Panc1 (cell line): ENCODE measurements around the gene PPP2R3A. TPM values are rescaled to one million over a fixed set of nuclear protein-coding genes. Genes with fewer than 3 reads are reported as not detected.

Experiments
- ATAC-seq: fragments of 200-7000 bp; cut with Tn5 transposase; 2 replicates; pipeline ENCODE4 v1.9.1; 2020; ENCODE audit warnings: mild to moderate bottlenecking, moderate library complexity
- BruUV-seq: library from RNA; stranded (reverse); fragments of 400-500 nt; replicated peaks from 2 replicates; lab custom pipeline; 2021; lab: Mats Ljungman, UMichigan
- CTCF ChIA-PET: fragments of 300-600 bp; sonication (Branson Sonifier 250); formaldehyde crosslinking; loops from one replicate; lab custom pipeline; 2022; ENCODE audit warnings: antibody characterized with exemption; lab: Charles Lee
- POLR2A ChIA-PET: fragments of 300-600 bp; sonication (Branson Sonifier 250); formaldehyde crosslinking; loops from one replicate; lab custom pipeline; 2022; ENCODE audit warnings: antibody characterized with exemption; lab: Charles Lee
- DNase-seq: peaks from one replicate; pipeline ENCODE4 v3.0.0-alpha.2; 2010; ENCODE audit warnings: low read depth, low spot score
- H3K27ac ChIP-seq: 2 replicates; pipeline ENCODE4 v1.5.1; 2011; ENCODE audit warnings: mild to moderate bottlenecking, low read length, inconsistent platforms
- H3K27me3 ChIP-seq: fragments of 200-500 bp; sonication (Bioruptor generic); 2 replicates; pipeline ENCODE4 v1.6.0; 2014; ENCODE audit warnings: low read length, inconsistent platforms; ENCODE audit not compliant: control insufficient read depth, insufficient read depth
- H3K36me3 ChIP-seq: fragments of 200-500 bp; sonication (Bioruptor generic); 2 replicates; pipeline ENCODE4 v1.5.1; 2014; ENCODE audit warnings: inconsistent platforms, mild to moderate bottlenecking, low read length, moderate library complexity; ENCODE audit not compliant: control insufficient read depth, insufficient read depth
- H3K4me1 ChIP-seq: 2 replicates; pipeline ENCODE4 v1.5.1; 2011; ENCODE audit warnings: inconsistent platforms, mild to moderate bottlenecking, low read length, moderate library complexity; ENCODE audit not compliant: control insufficient read depth, insufficient read depth
- H3K4me3 ChIP-seq, 2 experiments: 2 replicates each; pipeline ENCODE4 v1.5.1; 2011 to 2012; ENCODE audit warnings: low read depth in 2 of 2, low read length in 2 of 2, mild to moderate bottlenecking in 2 of 2, inconsistent platforms in 1 of 2, moderate library complexity in 1 of 2
- H3K9me3 ChIP-seq: fragments of 200-500 bp; sonication (Bioruptor generic); 2 replicates; pipeline ENCODE4 v1.5.1; 2014; ENCODE audit warnings: low read depth, mild to moderate bottlenecking, inconsistent platforms, low read length, moderate library complexity; ENCODE audit not compliant: control insufficient read depth, insufficient read depth
- POLR2AphosphoS5 ChIP-seq: IDR thresholded peaks from 2 replicates; pipeline ENCODE4 v1.6.1; 2012; ENCODE audit warnings: mild to moderate bottlenecking, low read depth, low read length, moderate library complexity
- SIN3A ChIP-seq: IDR thresholded peaks from 2 replicates; pipeline ENCODE4 v1.6.1; 2012; ENCODE audit warnings: low read depth, mild to moderate bottlenecking, low read length, moderate library complexity, borderline replicate concordance; ENCODE audit not compliant: insufficient read depth
- TCF7L2 ChIP-seq: IDR thresholded peaks from 2 replicates; pipeline ENCODE4 v1.6.1; 2011; ENCODE audit warnings: mild to moderate bottlenecking, low read depth, low read length, inconsistent platforms
- in situ Hi-C: cut with HindIII; loops from 2 replicates; pipeline ENCODE4 v1.10.0; 2016; ENCODE audit warnings: low sequenced_read_pairs, low pct_unique_long_range_greater_than_20kb
- intact Hi-C: fragments of 100-400 bp; cut with micrococcal nuclease; formaldehyde crosslinking; loops from one replicate; pipeline ENCODE4 v1.10.0; 2022; ENCODE audit not compliant: unreplicated experiment
- total RNA-seq: library from RNA; stranded (reverse); gene quantifications from one replicate; pipeline ENCODE4 v1.2.1, GENCODE V29; 2021; ENCODE audit not compliant: unreplicated experiment
- TF ChIP-seq, protein P1 (sequence below), 2 experiments: IDR thresholded peaks; 2 replicates each; pipeline ENCODE4 v1.6.1; 2011 to 2012; ENCODE audit warnings: low read depth in 2 of 2, control low read depth in 1 of 2, low read length in 1 of 2, mild to moderate bottlenecking in 1 of 2, moderate library complexity in 1 of 2; ENCODE audit not compliant: insufficient read depth in 1 of 2
- TF ChIP-seq, protein P2 (sequence below): fragments of 450-650 bp; IDR thresholded peaks from 2 replicates; pipeline ENCODE4 v1.5.1; 2017; ENCODE audit warnings: mild to moderate bottlenecking

PPP2R3A gene
- total RNA-seq, 1 experiment from 2014 or later, result 8.1 TPM

DNA sequence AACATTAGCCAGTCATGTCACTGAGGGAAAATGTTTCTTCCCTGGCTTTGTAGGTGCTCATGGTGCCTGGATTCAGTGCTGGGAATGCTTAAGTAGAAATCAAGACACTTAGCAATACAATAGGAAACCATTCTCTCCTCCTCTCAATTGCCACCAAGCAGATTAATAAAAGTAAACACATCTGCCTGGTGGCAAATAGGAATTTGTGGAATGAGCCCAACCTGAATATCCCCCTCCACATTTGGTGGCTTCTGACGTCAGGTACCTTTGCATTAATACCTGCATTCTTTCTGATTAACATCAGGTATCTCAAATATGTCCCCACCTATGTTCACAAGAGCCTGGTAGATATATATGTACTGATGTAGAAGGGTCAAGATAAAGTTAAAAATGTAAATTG lies 42.7 kb downstream of the PPP2R3A start:
- Histone ChIP-seq H3K27me3 (no peaks in the 10 kb centered on the region), H3K4me3 (no peak overlapping the region), H3K9me3 (no peaks in the 10 kb centered on the region), H3K27ac (no peak overlapping the region), H3K4me1 (no peaks in the 10 kb centered on the region), H3K36me3 (no peaks in the 10 kb centered on the region)
- intact Hi-C loops (no loop called here), in situ Hi-C loops (no loop called here)
- no TSS peak for BruUV-seq
- TF ChIP-seq, protein P1, sequence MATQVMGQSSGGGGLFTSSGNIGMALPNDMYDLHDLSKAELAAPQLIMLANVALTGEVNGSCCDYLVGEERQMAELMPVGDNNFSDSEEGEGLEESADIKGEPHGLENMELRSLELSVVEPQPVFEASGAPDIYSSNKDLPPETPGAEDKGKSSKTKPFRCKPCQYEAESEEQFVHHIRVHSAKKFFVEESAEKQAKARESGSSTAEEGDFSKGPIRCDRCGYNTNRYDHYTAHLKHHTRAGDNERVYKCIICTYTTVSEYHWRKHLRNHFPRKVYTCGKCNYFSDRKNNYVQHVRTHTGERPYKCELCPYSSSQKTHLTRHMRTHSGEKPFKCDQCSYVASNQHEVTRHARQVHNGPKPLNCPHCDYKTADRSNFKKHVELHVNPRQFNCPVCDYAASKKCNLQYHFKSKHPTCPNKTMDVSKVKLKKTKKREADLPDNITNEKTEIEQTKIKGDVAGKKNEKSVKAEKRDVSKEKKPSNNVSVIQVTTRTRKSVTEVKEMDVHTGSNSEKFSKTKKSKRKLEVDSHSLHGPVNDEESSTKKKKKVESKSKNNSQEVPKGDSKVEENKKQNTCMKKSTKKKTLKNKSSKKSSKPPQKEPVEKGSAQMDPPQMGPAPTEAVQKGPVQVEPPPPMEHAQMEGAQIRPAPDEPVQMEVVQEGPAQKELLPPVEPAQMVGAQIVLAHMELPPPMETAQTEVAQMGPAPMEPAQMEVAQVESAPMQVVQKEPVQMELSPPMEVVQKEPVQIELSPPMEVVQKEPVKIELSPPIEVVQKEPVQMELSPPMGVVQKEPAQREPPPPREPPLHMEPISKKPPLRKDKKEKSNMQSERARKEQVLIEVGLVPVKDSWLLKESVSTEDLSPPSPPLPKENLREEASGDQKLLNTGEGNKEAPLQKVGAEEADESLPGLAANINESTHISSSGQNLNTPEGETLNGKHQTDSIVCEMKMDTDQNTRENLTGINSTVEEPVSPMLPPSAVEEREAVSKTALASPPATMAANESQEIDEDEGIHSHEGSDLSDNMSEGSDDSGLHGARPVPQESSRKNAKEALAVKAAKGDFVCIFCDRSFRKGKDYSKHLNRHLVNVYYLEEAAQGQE (IDR thresholded peaks at IDR 0.05; ENCODE audit: insufficient read depth in 1 of 2, low read depth in 2 of 2, low read length in 1 of 2), result no peak
- TF ChIP-seq POLR2AphosphoS5 (no peak), TCF7L2 (no peak), SIN3A (no peak)
- TF ChIP-seq, protein P2, sequence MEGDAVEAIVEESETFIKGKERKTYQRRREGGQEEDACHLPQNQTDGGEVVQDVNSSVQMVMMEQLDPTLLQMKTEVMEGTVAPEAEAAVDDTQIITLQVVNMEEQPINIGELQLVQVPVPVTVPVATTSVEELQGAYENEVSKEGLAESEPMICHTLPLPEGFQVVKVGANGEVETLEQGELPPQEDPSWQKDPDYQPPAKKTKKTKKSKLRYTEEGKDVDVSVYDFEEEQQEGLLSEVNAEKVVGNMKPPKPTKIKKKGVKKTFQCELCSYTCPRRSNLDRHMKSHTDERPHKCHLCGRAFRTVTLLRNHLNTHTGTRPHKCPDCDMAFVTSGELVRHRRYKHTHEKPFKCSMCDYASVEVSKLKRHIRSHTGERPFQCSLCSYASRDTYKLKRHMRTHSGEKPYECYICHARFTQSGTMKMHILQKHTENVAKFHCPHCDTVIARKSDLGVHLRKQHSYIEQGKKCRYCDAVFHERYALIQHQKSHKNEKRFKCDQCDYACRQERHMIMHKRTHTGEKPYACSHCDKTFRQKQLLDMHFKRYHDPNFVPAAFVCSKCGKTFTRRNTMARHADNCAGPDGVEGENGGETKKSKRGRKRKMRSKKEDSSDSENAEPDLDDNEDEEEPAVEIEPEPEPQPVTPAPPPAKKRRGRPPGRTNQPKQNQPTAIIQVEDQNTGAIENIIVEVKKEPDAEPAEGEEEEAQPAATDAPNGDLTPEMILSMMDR, result no peak
- DNase-seq (no peak), ATAC-seq (no peak)
- POLR2A ChIA-PET, result no interaction called here
- CTCF ChIA-PET, result interaction anchor here (0.6 kb wide), 1 partner anchor 1480 kb away, joined by 3 read pairs; no protein-coding TSS in a partner anchor

DNA sequence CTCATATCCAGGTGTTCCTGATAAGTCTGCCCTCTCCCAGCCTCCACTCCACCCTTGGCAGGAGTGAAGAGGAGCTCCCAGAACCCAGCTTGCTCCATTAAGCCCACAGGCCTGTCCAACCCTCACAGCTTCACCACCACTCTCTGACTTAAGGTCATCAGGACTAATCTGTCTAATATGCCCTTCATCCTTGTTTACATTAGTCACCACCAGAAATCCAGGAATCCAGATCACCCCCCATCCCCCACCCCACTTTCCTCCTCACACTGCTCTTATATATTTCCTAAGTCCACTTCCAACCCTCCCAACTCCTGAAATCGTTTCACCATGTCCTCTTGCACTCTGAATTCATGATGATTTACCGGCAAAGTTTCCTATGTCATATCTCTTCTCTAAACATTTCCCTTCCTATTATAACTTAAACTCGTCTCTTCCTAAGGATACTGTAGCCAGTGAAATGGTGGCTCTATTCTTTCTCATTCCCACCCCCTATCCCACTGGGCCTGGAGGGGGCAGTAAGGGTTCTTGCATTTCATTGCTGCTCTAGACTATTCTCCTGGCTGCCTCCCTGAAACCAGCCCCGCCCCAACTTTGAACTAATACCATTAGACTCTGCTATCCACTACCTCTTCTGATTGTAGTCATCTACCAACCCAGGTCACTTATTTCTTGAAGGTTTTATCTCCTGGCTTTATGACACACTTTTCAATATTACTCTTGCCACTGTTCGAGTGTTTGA lies 43.4 kb downstream of the PPP2R3A start:
- DNase-seq (no peak), ATAC-seq (no peak)
- TF ChIP-seq POLR2AphosphoS5 (no peak), SIN3A (no peak), TCF7L2 (no peak)
- TF ChIP-seq, protein P2, result no peak
- TF ChIP-seq, protein P1 (IDR thresholded peaks at IDR 0.05; ENCODE audit: insufficient read depth in 1 of 2, low read depth in 2 of 2, low read length in 1 of 2), result no peak
- POLR2A ChIA-PET, result no interaction called here
- Histone ChIP-seq H3K27ac (no peak overlapping the region), H3K9me3 (no peaks in the 10 kb centered on the region), H3K4me1 (no peaks in the 10 kb centered on the region), H3K36me3 (no peaks in the 10 kb centered on the region), H3K27me3 (no peaks in the 10 kb centered on the region), H3K4me3 (no peak overlapping the region)
- intact Hi-C loops (no loop called here), in situ Hi-C loops (no loop called here)
- CTCF ChIA-PET, result interaction anchor here (0.6 kb wide), 1 partner anchor 1481 kb away, joined by 3 read pairs; no protein-coding TSS in a partner anchor
- BruUV-seq, result no TSS peak
